HepG2 (cell line): Measurements from ENCODE around the gene DAAM1. TPM values are rescaled to one million over a fixed set of nuclear protein-coding genes. Genes with fewer than 3 reads are reported as not detected.
A peak's percentile ranks its signal among the peaks of the same experiment; 100 is the strongest.

Experiments
- ARHGAP35 ChIP-seq: sonication (generic); formaldehyde crosslinking; IDR thresholded peaks from 2 replicates; pipeline ENCODE4 v1.9.0; 2022; ENCODE audit warnings: mild to moderate bottlenecking, inconsistent platforms, moderate library complexity, missing genetic modification reagents, borderline replicate concordance
- ATF3 ChIP-seq: sonication (generic); formaldehyde crosslinking; IDR thresholded peaks from 2 replicates; pipeline ENCODE4 v1.4.0; 2020; ENCODE audit warnings: missing genetic modification reagents
- BATF2 ChIP-seq: sonication (generic); formaldehyde crosslinking; IDR thresholded peaks from 2 replicates; pipeline ENCODE4 v1.8.0; 2022; ENCODE audit warnings: mild to moderate bottlenecking, missing genetic modification reagents, moderate library complexity
- BCL3 ChIP-seq: sonication (generic); formaldehyde crosslinking; IDR thresholded peaks from 2 replicates; pipeline ENCODE4 v1.5.1; 2020; ENCODE audit warnings: mild to moderate bottlenecking, missing genetic modification reagents, moderate library complexity
- CERS6 ChIP-seq: sonication (generic); formaldehyde crosslinking; IDR thresholded peaks from 2 replicates; pipeline ENCODE4 v1.5.0; 2020; ENCODE audit warnings: missing genetic modification reagents
- DNMT1 ChIP-seq: sonication (generic); formaldehyde crosslinking; IDR thresholded peaks from 2 replicates; pipeline ENCODE4 v1.5.1; 2020; ENCODE audit warnings: mild to moderate bottlenecking, missing genetic modification reagents
- ELF3 ChIP-seq: IDR thresholded peaks from 2 replicates; pipeline ENCODE4 v1.6.1; 2016; ENCODE audit warnings: missing genetic modification reagents, missing compliant biosample characterization
- EP300 ChIP-seq, 3 experiments: sonication (generic) in 1 of 3; formaldehyde crosslinking in 1 of 3; IDR thresholded peaks; 2 replicates each; pipeline versions ENCODE4 v1.5.1 to v1.6.1; 2011 to 2020; ENCODE audit warnings: low read depth in 2 of 3, low read length in 2 of 3, borderline replicate concordance in 1 of 3, improper control_type of control experiment in 1 of 3, mild to moderate bottlenecking in 1 of 3, missing genetic modification reagents in 1 of 3, moderate library complexity in 1 of 3
- FOSL1 ChIP-seq: sonication (generic); formaldehyde crosslinking; IDR thresholded peaks from 2 replicates; pipeline ENCODE4 v1.9.0; 2021; ENCODE audit warnings: missing genetic modification reagents, borderline replicate concordance
- FOSL2 ChIP-seq: sonication (generic); formaldehyde crosslinking; IDR thresholded peaks from 2 replicates; pipeline ENCODE4 v1.4.0; 2020; ENCODE audit warnings: missing genetic modification reagents
- HDAC2 ChIP-seq: sonication (generic); formaldehyde crosslinking; IDR thresholded peaks from 2 replicates; pipeline ENCODE4 v1.4.0; 2020; ENCODE audit warnings: missing genetic modification reagents
- KLF9 ChIP-seq: IDR thresholded peaks from 2 replicates; pipeline ENCODE4 v1.6.1; 2016; ENCODE audit warnings: low read depth
- RARA ChIP-seq: IDR thresholded peaks from 2 replicates; pipeline ENCODE4 v1.6.1; 2016; ENCODE audit warnings: missing genetic modification reagents, missing compliant biosample characterization
- RFXANK ChIP-seq: IDR thresholded peaks from 2 replicates; pipeline ENCODE4 v1.6.1; 2016
- SKI ChIP-seq: fragments of 450-650 bp; IDR thresholded peaks from one replicate; pipeline ENCODE4 v1.6.1; 2018; ENCODE audit warnings: mild to moderate bottlenecking; ENCODE audit not compliant: partially characterized antibody
- SOX13 ChIP-seq, 3 experiments: fragments of 450-650 bp in 1 of 3; sonication (generic) in 1 of 3; formaldehyde crosslinking in 1 of 3; IDR thresholded peaks in 2 of 3; conservative IDR thresholded peaks in 1 of 3; 2 replicates each; pipeline versions ENCODE4 v1.5.0 to v1.6.1; 2016 to 2020; ENCODE audit warnings: antibody characterized with exemption in 1 of 3, mild to moderate bottlenecking in 1 of 3, missing compliant biosample characterization in 1 of 3, missing genetic modification reagents in 1 of 3, moderate library complexity in 1 of 3
- TFE3 ChIP-seq: IDR thresholded peaks from 2 replicates; pipeline ENCODE4 v1.6.1; 2016
- YEATS4 ChIP-seq: sonication (generic); formaldehyde crosslinking; IDR thresholded peaks from 2 replicates; pipeline ENCODE4 v1.4.0; 2020; ENCODE audit warnings: missing genetic modification reagents, borderline replicate concordance
- ZNF10 ChIP-seq: sonication (generic); formaldehyde crosslinking; IDR thresholded peaks from 2 replicates; pipeline ENCODE4 v1.4.0; 2020; ENCODE audit warnings: mild to moderate bottlenecking, low read depth, missing genetic modification reagents, borderline replicate concordance
- ZNF562 ChIP-seq: sonication (generic); formaldehyde crosslinking; IDR thresholded peaks from 2 replicates; pipeline ENCODE4 v1.8.0; 2022; ENCODE audit warnings: missing genetic modification reagents, borderline replicate concordance
- ZNF792 ChIP-seq: IDR thresholded peaks from 2 replicates; pipeline ENCODE4 v1.6.1; 2016
- polyA plus RNA-seq, 8 experiments: library from polyadenylated mRNA; depleted of rRNA in 3 of 8; stranded (reverse) in 7 of 8; unstranded in 1 of 8; fragments of >200 nt; fragmentation: Illumina TruSeq in 4 of 8; extraction: Trizol in 4 of 8; gene quantifications; 2 replicates each; pipeline versions ENCODE4 v1.2.1 to v1.2.3, GENCODE V29; 2011 to 2016; ENCODE audit warnings: low read depth in 4 of 8, missing spikeins in 1 of 8, mixed read lengths in 1 of 8; ENCODE audit not compliant: insufficient read depth in 1 of 8
- total RNA-seq, 5 experiments: library from RNA; depleted of rRNA; stranded (reverse); fragments of >200 nt; fragmentation: Illumina TruSeq; extraction: Trizol; gene quantifications; 2 replicates each; pipeline ENCODE4 v1.2.3, GENCODE V29; 2016; ENCODE audit warnings: low read depth in 1 of 5
- TF ChIP-seq, protein P1 (sequence below): sonication (generic); formaldehyde crosslinking; IDR thresholded peaks from 2 replicates; pipeline ENCODE4 v1.4.0; 2020; ENCODE audit warnings: missing genetic modification reagents; ENCODE audit errors: not compliant biosample characterization
- TF ChIP-seq, protein P2 (sequence below): IDR thresholded peaks from 2 replicates; pipeline ENCODE4 v1.6.1; 2018; ENCODE audit warnings: missing genetic modification reagents, mild to moderate bottlenecking, missing compliant biosample characterization

The DAAM1 gene
- total and polyA plus RNA-seq, 2 of the 13 experiments (the other 11 are each of a cell fraction or from before 2014, with no cell fraction given) = 10.9 to 24.5 TPM

DNA sequence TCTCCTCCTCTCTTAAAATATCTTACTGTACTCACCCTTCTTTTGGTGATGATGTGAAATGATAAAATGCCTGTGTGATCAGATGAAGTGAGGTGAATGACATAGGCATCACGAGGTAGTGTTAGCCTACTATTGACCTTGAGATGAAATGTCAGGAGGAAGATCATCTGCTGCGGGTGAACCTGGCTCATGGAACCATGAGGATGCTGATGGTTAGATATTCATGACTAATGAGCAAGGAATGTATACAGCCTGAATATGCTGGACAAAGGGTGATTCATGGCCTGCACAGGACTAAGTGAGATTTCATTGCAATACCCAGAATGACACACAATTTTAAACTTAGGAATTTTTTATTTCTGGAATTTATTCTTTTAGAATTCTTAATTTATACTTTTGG lies 89.6 kb downstream of the DAAM1 start (continued):
- no peak for TF ChIP-seq BCL3 (CRISPR knock-in tag)
- TF ChIP-seq ZNF792 (CRISPR knock-in tag) = peak; percentile 38; the same call in 1 of the 2 replicates
- TF ChIP-seq DNMT1 (CRISPR knock-in tag) = no peak
- peak; percentile 95 for TF ChIP-seq TFE3
- TF ChIP-seq ELF3 (CRISPR knock-in tag) = peak; percentile 75
- TF ChIP-seq ARHGAP35 = no peak
- no peak for TF ChIP-seq CERS6 (CRISPR knock-in tag)
- TF ChIP-seq FOSL1 (CRISPR knock-in tag) = peak; percentile 82; the same call in 1 of the 2 replicates
- no peak for TF ChIP-seq SOX13 (IDR thresholded peaks at IDR 0.05)
- TF ChIP-seq SOX13 (CRISPR knock-in tag; conservative IDR thresholded peaks at IDR 0.05 in 1 of 2, IDR thresholded peaks at IDR 0.05 in 1 of 2) = peak in 1 of 2 experiments; percentile 61; a peak in 1 of 4 replicates
- TF ChIP-seq FOSL2 (CRISPR knock-in tag) = peak; percentile 99
- TF ChIP-seq KLF9 (CRISPR knock-in tag) = no peak
- no peak for TF ChIP-seq BATF2 (CRISPR knock-in tag)
- no peak for TF ChIP-seq RFXANK (CRISPR knock-in tag)
- no peak for TF ChIP-seq ZNF562 (CRISPR knock-in tag)
- peak; percentile 54 for TF ChIP-seq RARA (CRISPR knock-in tag)
- TF ChIP-seq, protein P1, sequence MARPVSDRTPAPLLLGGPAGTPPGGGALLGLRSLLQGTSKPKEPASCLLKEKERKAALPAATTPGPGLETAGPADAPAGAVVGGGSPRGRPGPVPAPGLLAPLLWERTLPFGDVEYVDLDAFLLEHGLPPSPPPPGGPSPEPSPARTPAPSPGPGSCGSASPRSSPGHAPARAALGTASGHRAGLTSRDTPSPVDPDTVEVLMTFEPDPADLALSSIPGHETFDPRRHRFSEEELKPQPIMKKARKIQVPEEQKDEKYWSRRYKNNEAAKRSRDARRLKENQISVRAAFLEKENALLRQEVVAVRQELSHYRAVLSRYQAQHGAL = no peak
- peak; percentile 46; the same call in 1 of the 2 replicates for TF ChIP-seq HDAC2 (CRISPR knock-in tag)
- TF ChIP-seq ZNF10 (CRISPR knock-in tag) = no peak
- no peak for TF ChIP-seq YEATS4 (CRISPR knock-in tag)
- TF ChIP-seq EP300 (IDR thresholded peaks at IDR 0.05; ENCODE audit: low read depth in 2 of 2, low read length in 2 of 2) = peak in 1 of 2 experiments; percentile 44; a peak in 1 of 4 replicates
- TF ChIP-seq EP300 (CRISPR knock-in tag; IDR thresholded peaks at IDR 0.05; ENCODE audit: borderline replicate concordance) = peak; percentile 37; the same call in 1 of the 2 replicates
- peak; percentile 88 for TF ChIP-seq ATF3 (CRISPR knock-in tag)
- TF ChIP-seq, protein P2, sequence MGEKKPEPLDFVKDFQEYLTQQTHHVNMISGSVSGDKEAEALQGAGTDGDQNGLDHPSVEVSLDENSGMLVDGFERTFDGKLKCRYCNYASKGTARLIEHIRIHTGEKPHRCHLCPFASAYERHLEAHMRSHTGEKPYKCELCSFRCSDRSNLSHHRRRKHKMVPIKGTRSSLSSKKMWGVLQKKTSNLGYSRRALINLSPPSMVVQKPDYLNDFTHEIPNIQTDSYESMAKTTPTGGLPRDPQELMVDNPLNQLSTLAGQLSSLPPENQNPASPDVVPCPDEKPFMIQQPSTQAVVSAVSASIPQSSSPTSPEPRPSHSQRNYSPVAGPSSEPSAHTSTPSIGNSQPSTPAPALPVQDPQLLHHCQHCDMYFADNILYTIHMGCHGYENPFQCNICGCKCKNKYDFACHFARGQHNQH (CRISPR knock-in tag) = peak; percentile 41; the same call in 1 of the 2 replicates
- TF ChIP-seq SKI = no peak
